GM19035 (cell line): Measurements from ENCODE around the gene SOX6.
"Not testable (repeated sequence)": the region's sequence is repeated elsewhere in the genome, so short reads cannot be mapped to it uniquely, and the experiment has no call there.

Source experiments
- ATAC-seq: cut with Tn5 transposase; IDR thresholded peaks from one replicate; pipeline ENCODE4 v1.9.1; 2021; ENCODE audit not compliant: unreplicated experiment

The SOX6 gene

GRCh38 chr11:16356057-16356760, at the start of gene SOX6:
Gene SOX6 (minus strand): TSS chr11:16356546. CDS start chr11:16341248, 15,298 bp downstream.
- ATAC-seq: no peak

DNA sequence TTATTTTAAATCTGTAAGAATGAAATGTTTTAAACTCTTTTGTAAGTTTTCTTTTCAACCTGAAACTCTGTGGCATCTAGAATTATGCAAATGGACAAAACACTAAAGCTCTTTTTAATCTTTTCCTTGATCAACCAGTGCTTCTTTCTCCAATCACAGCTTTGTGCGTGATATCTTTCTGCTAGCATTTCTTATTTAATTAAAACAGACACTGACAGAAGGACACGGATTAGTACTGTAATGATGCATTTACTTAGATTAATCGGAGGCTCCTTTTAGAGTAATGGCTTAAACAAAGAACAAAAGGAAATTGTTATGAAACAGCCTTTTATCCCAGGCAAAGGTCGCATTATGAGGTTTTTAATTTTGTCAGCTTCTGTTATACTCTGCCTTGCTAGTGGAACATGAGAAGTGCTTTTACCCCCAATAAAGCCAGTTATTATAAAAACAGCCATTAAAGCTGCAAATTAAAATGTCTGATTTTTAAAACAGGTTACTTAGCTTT, 48.5 kb upstream of the SOX6 start:
- no peak for ATAC-seq

GRCh38 chr11:16403851-16404250, 47.5 kb upstream of the SOX6 start:
- no peak for ATAC-seq

GRCh38 chr11:16403448-16403803, 47.1 kb upstream of the SOX6 start:
- ATAC-seq: no peak

- ATAC-seq: no peak
Observed at GRCh38 chr11:16402654-16403447, 46.5 kb upstream of the SOX6 start.

GRCh38 chr11:16397390-16397789, 41.0 kb upstream of the SOX6 start:
- no peak for ATAC-seq

GRCh38 chr11:16395601-16396000, 39.3 kb upstream of the SOX6 start:
- ATAC-seq: no peak

- ATAC-seq: no peak
Observed at GRCh38 chr11:16394947-16395346, 38.6 kb upstream of the SOX6 start.

DNA sequence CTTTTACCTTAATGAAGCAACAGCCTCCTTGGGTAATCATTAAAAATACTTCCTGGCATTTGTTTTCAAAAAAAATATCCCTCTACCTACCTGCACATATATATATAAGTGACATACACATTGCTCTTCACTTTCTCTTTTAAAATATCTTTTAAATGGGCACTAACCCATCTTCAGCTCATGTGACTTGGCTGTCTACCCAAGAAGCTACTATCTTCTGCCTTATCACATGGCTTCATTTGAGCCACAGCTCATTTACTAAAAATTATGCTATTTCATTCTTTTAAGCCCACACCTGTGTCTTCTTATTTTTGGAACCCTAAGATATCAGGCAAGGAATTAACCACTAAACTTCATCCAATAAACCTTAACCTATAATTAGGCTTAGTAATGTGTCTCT, 37.0 kb upstream of the SOX6 start:
- no peak for ATAC-seq

DNA sequence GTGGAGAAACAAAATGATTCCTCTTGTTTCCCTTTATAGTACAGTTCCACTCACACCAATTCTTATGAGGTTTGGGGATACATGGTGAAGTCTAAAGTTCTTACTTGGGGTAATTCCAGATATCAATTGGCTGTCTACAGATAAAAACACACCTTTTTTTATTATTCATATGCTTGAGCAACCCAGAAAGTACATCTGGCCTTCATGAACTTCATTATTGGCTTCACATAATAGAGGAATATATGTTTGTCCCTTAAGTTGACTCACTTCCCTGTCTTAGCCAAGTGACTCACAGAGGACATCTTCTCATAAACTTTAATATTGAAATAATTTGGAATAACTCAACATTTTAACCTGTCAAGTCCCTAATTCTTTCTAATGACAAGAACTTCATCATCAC, 36.3 kb upstream of the SOX6 start:
- ATAC-seq: no peak

- not testable (repeated sequence) for ATAC-seq
Observed at GRCh38 chr11:16390826-16391225, 34.5 kb upstream of the SOX6 start.

DNA sequence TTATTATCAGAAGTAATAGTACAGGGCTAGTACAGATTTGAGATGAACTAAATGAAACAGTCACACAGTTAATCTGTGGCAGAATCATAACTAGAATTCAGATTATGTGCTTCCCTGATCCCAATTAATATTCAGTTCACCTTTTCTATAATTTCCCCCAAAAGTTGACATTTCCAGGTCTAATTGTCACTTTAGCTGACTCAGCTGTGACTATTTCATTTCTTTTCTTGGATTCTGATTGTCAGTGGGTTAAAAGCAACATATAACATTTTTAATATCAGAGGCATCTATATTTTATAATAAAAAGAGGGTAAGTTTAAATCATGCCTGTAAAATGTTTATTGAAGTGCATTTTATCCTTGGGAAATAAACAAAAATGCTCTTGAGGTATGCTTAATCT, 28.8 kb upstream of the SOX6 start:
- ATAC-seq: no peak

DNA sequence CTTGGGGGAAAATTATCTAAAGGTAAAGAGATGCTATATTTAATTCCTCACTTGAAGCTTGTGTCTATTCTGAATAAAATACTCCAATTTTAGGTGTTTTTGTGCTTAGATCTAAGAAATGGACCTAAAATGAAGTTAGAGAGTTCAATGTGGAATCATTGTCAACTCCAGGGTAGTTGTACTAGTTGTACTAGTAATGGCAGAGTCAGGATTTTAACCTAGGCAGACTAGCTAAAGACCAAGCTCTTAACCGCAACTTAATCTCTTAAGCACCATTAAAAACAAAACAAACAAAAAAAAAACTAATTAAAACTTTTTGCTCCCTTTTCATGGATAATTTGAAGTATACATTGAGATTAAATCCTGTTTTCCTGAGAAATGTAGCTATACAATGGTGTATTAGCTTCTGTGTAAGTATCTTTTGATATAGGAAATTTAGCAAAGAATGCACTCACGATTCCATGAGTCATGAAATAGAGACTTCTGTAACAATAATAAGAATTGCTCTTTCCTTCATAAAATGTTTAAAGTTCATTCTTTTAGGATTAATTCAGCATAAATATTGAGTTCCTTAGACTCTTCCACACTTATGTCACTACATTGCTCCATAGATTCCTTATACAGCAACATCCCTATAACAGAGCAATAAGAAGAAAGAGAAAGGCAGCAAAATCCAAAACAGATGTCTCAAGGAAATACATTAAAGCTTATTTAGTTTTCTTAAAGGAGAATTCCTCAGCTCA, 26.5 kb upstream of the SOX6 start:
- ATAC-seq: no peak

DNA sequence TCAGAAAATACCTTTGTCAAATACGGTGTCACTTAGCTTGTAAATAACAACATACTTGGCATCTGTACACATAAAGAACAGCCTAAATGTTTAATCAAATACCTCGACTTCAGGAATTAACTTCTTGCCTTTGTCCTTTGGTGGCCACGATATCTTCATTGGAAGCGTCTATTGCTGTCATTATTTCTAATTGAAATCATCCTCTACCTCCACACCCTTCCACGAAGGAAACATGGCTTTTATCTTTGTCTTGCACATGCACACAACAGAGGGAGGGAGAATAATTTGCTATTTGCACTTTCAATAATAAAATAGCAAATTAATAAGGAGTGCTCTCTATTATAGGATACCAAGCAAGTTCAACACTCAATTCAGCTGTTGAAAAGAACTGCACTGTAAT, 25.8 kb upstream of the SOX6 start:
- ATAC-seq: no peak

DNA sequence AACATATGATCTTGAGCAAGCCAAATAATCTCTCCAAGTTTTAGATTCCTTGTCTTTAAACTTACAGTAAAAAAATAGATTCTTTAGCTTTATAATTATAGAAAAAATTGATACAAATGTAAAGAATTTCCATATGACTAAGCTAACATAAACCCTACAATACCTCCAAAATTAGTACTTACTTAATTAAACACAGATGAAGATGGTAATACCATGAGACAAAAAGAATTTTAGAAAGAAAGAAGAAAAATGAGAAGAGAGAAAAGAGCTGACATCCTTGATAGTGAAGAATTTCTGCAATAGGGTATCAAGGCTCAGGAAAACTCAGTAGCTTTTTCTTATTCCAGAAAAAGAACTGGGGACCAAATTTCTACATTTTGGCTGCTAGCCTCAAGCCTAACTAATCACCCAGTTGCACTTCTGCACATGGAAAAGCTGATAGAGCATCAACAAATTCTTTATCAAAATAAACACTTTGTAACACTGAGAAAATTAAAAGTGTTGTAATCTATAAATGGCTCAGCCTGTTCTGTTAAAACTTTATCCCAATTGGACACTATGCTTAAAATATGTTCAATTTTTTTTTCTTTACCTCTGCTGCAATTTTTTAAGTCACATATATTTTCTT, 24.7 kb upstream of the SOX6 start:
- ATAC-seq: no peak

DNA sequence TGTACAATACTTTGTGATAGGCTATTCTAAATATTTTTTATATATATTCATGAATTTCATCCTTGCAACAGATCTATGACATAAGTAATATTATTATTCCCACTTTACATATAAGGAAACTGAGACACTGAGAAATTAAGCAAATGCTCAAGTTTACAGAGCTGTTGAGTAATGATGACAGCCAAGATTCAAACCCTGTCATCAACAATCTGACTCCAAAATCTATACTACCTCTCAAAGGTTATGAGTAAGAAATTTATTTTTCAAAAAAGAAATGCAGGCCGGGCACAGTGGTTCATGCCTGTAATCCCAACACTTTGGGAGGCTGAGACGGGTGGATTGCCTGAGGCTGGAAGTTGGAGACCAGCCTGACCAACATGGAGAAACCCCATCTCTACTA, 22.6 kb upstream of the SOX6 start:
- no peak for ATAC-seq

DNA sequence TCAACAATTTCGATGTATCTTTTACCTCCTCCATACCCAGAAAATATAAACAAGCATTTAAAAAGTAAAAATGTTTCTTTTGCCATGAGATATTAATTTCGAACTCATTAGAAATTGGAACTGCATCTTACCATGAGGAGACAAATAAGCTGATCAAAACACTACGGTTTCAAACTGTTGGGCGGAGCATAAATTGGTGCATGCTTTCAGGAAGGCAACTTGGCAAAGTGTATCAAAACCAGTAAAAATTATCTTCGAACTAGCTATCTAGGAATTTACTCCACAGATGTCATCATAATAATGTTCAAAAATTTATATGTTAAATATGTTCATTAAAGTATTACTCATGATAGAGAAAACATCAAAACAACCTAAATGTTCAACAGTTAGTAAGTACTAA, 21.4 kb upstream of the SOX6 start:
- no peak for ATAC-seq

DNA sequence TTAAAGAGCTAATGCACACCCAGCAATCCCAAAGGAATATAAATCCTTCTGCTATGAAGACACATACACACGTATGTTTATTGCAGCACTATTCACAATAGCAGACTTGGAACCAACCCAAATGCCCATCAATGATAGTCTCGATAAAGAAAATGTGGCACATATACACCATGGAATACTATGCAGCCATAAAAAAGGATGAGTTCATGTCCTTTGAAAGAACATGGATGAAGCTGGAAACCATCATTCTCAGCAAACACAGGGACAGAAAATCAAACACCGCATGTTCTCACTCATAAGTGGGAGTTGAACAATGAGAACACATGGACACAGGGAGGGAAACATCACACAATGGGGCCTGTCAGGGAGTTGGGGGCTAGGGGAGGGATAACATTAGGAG, 19.3 kb upstream of the SOX6 start:
- ATAC-seq: not testable (repeated sequence)

GRCh38 chr11:16373768-16374167, 17.4 kb upstream of the SOX6 start:
- no peak for ATAC-seq

DNA sequence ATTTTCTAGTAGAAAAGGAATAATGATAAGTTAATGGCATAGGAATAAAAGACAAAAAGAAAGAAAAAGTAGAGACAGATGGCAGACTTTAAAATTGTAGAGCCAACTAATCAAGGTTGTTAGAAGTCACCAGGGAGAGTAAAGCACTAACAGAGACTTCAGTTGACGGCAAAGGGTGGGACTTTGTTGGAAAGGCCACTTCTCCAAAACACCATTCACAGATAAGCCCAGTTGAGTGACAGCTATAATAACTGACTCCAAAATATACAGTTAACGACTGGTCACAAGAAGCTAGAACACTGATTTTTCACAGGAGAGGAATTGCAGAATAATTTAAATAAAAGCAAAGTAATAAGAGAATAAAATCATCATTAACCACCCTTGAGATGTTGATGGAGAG, 16.0 kb upstream of the SOX6 start:
- no peak for ATAC-seq

DNA sequence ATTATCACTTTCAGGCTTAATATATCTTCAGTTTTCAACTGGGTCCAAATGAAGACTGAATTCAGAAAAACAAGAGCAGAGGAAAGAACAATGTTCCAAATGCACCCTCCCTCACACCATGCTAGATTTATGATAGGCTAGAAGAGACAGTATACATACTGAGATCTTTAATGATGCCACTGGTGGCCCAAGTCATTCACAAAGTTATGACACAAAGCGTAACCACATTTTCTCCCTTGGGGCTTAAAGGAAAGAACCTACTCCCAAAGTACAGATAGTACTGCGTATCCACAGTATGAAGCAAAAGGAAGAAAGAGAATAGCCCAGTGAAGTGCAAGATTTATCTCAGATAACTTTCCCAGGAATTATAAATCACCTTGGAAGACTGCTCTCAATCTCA, 10.9 kb upstream of the SOX6 start:
- no peak for ATAC-seq
